Neural progenitor cell (in vitro differentiated cells): ENCODE measurements around the gene SLC24A4.

ENCODE experiments used
- CTCF ChIP-seq: fragments of 200-600 bp; sonication (generic); IDR thresholded peaks from 2 replicates; pipeline ENCODE4 v1.5.1; 2017; ENCODE audit warnings: antibody characterized with exemption, mild to moderate bottlenecking
- EZH2phosphoT487 ChIP-seq: fragments of 200-600 bp; sonication (generic); IDR thresholded peaks from 2 replicates; pipeline ENCODE4 v1.6.1; 2017; ENCODE audit warnings: antibody characterized with exemption

DNA sequence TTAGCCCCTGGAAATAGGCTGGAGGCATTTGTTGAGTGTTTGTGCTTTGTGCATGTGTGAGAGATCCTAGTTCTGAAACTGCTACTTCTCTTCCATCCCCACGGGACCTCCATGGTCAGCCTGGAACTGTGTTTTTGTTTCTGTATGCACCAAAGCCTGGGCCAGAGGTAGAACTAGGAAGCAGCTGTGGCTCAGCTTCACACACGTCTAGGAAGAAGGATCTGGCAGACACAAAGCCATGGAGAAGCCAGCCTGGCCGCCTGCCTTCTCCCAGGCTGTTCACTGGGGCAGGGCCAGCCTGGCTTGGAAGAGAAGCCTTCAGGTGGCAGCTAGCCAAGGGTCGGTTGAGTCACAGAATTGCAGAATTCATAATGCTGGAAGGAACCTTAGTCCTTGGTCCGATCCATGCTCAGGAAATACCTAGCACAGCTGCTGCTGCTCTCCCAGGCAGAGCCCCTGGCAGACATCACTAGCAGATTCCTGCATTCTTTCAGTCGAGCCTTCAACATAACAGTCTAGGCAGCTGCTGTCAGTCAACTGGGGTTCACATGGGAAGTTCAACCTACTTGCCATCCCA, 217.6 kb downstream of the SLC24A4 start:
- no peak for TF ChIP-seq CTCF
- TF ChIP-seq EZH2phosphoT487, result no peak
